Endometrial microvascular endothelial cells (primary cell): Measurements from ENCODE around the gene CCNB2. TPM values are rescaled to one million over a fixed set of nuclear protein-coding genes. Genes with fewer than 3 reads are reported as not detected.
"Not testable (repeated sequence)": the region's sequence is repeated elsewhere in the genome, so short reads cannot be mapped to it uniquely, and the experiment has no call there.

Experiments used
- in situ Hi-C: cut with HindIII; loops from 2 replicates; pipeline ENCODE4 v1.10.0; 2017; ENCODE audit warnings: low sequenced_read_pairs, low pct_unique_long_range_greater_than_20kb; ENCODE audit errors: inconsistent ontology term
- total RNA-seq: library from RNA; depleted of rRNA; stranded (reverse); fragments of >200 nt; gene quantifications from one replicate; pipeline ENCODE4 v1.2.3, GENCODE V29; 2015; ENCODE audit errors: inconsistent ontology term

CCNB2 gene
- total RNA-seq, 1 donor from 2014 or later = 101 TPM

GRCh38 chr15:59159210-59159609 is 54.3 kb downstream of the CCNB2 start:
- in situ Hi-C loops = no loop called here

- in situ Hi-C loops = no loop called here
Measured at GRCh38 chr15:59160880-59161593, 56.1 kb downstream of the CCNB2 start.

GRCh38 chr15:59162080-59162479 is 57.1 kb downstream of the CCNB2 start:
- in situ Hi-C loops = not testable (repeated sequence)

- in situ Hi-C loops = no loop called here
Measured at GRCh38 chr15:59165726-59166125, 60.8 kb downstream of the CCNB2 start.

- in situ Hi-C loops = no loop called here
Measured at GRCh38 chr15:59166166-59166565, 61.2 kb downstream of the CCNB2 start.

GRCh38 chr15:59166601-59167265 is 61.8 kb downstream of the CCNB2 start:
- in situ Hi-C loops = no loop called here

GRCh38 chr15:59168536-59168935 is 63.6 kb downstream of the CCNB2 start:
- in situ Hi-C loops = no loop called here

- in situ Hi-C loops = no loop called here
Measured at GRCh38 chr15:59169251-59169708, 64.3 kb downstream of the CCNB2 start.

- in situ Hi-C loops = no loop called here
Measured at GRCh38 chr15:59170295-59171066, 65.5 kb downstream of the CCNB2 start.

- in situ Hi-C loops = no loop called here
Measured at GRCh38 chr15:59171067-59171397, 66.1 kb downstream of the CCNB2 start.

GRCh38 chr15:59172289-59172901 is 67.4 kb downstream of the CCNB2 start:
- in situ Hi-C loops = no loop called here

GRCh38 chr15:59173194-59173593 is 68.2 kb downstream of the CCNB2 start:
- in situ Hi-C loops = no loop called here

- in situ Hi-C loops = no loop called here
Measured at GRCh38 chr15:59174151-59174834, 69.3 kb downstream of the CCNB2 start.

Other genes starting within 250 kb of the CCNB2 start
- 21.6 TPM for gene SLTM, start 171.5 kb upstream of the CCNB2 start, total RNA-seq
- gene RNF111, start 117.5 kb upstream of the CCNB2 start, total RNA-seq = 17.5 TPM
- gene LDHAL6B, start 101.7 kb downstream of the CCNB2 start, total RNA-seq = not detected